NCI-H2196 treated with DMSO at 0.1 percent for 48 hours (cell line): ENCODE measurements around the gene KCNN4.
A peak's percentile ranks its signal among the peaks of the same experiment; 100 is the strongest.

ENCODE experiments used
- DNase-seq: peaks from one replicate; lab custom pipeline; 2025; ENCODE audit not compliant: unreplicated experiment; lab: John Stamatoyannopoulos, UW

KCNN4 gene

GRCh38 chr19:43799502-43800142 lies 18.8 kb upstream of the KCNN4 start:
- DNase-seq = no peak

GRCh38 chr19:43798546-43799409 lies 18.0 kb upstream of the KCNN4 start:
- DNase-seq = peak; percentile 86

- DNase-seq = no peak
Measured at GRCh38 chr19:43798026-43798545, 17.3 kb upstream of the KCNN4 start.

- DNase-seq = no peak
Measured at GRCh38 chr19:43797556-43797955, 16.8 kb upstream of the KCNN4 start.

GRCh38 chr19:43797118-43797517 lies 16.3 kb upstream of the KCNN4 start:
- no peak for DNase-seq

- no peak for DNase-seq
Measured at GRCh38 chr19:43790587-43790986, 9.8 kb upstream of the KCNN4 start.

- no peak for DNase-seq
Measured at GRCh38 chr19:43789029-43789428, 8.3 kb upstream of the KCNN4 start.

GRCh38 chr19:43786665-43787064 lies 5.9 kb upstream of the KCNN4 start:
- no peak for DNase-seq

GRCh38 chr19:43784981-43785808 lies 4.4 kb upstream of the KCNN4 start:
- peak; percentile 72 for DNase-seq

- peak; percentile 27 for DNase-seq
Measured at GRCh38 chr19:43784241-43784980, 3.6 kb upstream of the KCNN4 start.

- DNase-seq = no peak
Measured at GRCh38 chr19:43783636-43784035, 2.9 kb upstream of the KCNN4 start.

GRCh38 chr19:43782689-43783231 lies 2.0 kb upstream of the KCNN4 start:
- DNase-seq = no peak

GRCh38 chr19:43782311-43782660 lies 1.5 kb upstream of the KCNN4 start:
- no peak for DNase-seq

- DNase-seq = no peak
Measured at GRCh38 chr19:43781630-43782310, 997 bp upstream of the KCNN4 start.

- no peak for DNase-seq
Measured at GRCh38 chr19:43779820-43780219, 953 bp downstream of the KCNN4 start.

- no peak for DNase-seq
Measured at GRCh38 chr19:43779147-43779819, 1.5 kb downstream of the KCNN4 start.

GRCh38 chr19:43778651-43779050 lies 2.1 kb downstream of the KCNN4 start:
- DNase-seq = peak; percentile 88

- DNase-seq = no peak
Measured at GRCh38 chr19:43777163-43777695, 3.5 kb downstream of the KCNN4 start.

GRCh38 chr19:43776286-43776685 lies 4.5 kb downstream of the KCNN4 start:
- DNase-seq = no peak
